Caco-2 (cell line): Measurements from ENCODE around the gene CEBPA. TPM values are rescaled to one million over a fixed set of nuclear protein-coding genes. Genes with fewer than 3 reads are reported as not detected.
A peak's percentile ranks its signal among the peaks of the same experiment; 100 is the strongest.

Experiments used
- BruUV-seq: library from RNA; stranded (reverse); fragments of 400-500 nt; replicated peaks from 2 replicates; lab custom pipeline; 2021; lab: Mats Ljungman, UMichigan
- CTCF ChIA-PET: fragments of 300-600 bp; sonication (Branson Sonifier 250); formaldehyde crosslinking; loops from one replicate; lab custom pipeline; 2022; ENCODE audit warnings: antibody characterized with exemption; lab: Charles Lee
- POLR2A ChIA-PET: fragments of 300-600 bp; sonication (Branson Sonifier 250); formaldehyde crosslinking; loops from one replicate; lab custom pipeline; 2022; ENCODE audit warnings: antibody characterized with exemption; lab: Charles Lee
- DNase-seq, 2 experiments: peaks; one replicate each; pipeline versions ENCODE4 v3.0.0 to v3.0.0-alpha.2; 2020 to 2022
- H3K27me3 ChIP-seq: replicated peaks from 2 replicates; pipeline ENCODE4 v1.6.0; 2011; ENCODE audit warnings: low read length; ENCODE audit not compliant: control insufficient read depth, insufficient read depth
- H3K36me3 ChIP-seq: 2 replicates; pipeline ENCODE4 v1.5.1; 2011; ENCODE audit warnings: low read length; ENCODE audit not compliant: control insufficient read depth, insufficient read depth
- H3K4me1 ChIP-seq: fragments of 250-450 bp; sonication (Bioruptor Pico); 2 replicates; pipeline ENCODE4 v1.5.1; 2020; ENCODE audit warnings: mild to moderate bottlenecking
- H3K4me3 ChIP-seq: 2 replicates; pipeline ENCODE4 v1.5.1; 2011; ENCODE audit warnings: low read depth, mild to moderate bottlenecking, control low read depth, low read length
- H3K9me3 ChIP-seq: fragments of 250-450 bp; sonication (Bioruptor Pico); 2 replicates; pipeline ENCODE4 v1.5.1; 2020; ENCODE audit warnings: mild to moderate bottlenecking, moderate library complexity
- H3K27ac Mint-ChIP-seq: one replicate; pipeline ENCODE4 v1.8.0; 2022; ENCODE audit warnings: mixed read lengths; ENCODE audit not compliant: unreplicated experiment
- H3K27me3 Mint-ChIP-seq: one replicate; pipeline ENCODE4 v1.8.0; 2022; ENCODE audit warnings: mixed read lengths; ENCODE audit not compliant: insufficient read depth, unreplicated experiment
- H3K36me3 Mint-ChIP-seq: one replicate; pipeline ENCODE4 v1.8.0; 2022; ENCODE audit warnings: mild to moderate bottlenecking, mixed read lengths; ENCODE audit not compliant: insufficient read depth, unreplicated experiment
- H3K4me1 Mint-ChIP-seq: one replicate; pipeline ENCODE4 v1.8.0; 2022; ENCODE audit warnings: low read depth, mixed read lengths; ENCODE audit not compliant: unreplicated experiment
- H3K4me3 Mint-ChIP-seq: one replicate; pipeline ENCODE4 v1.8.0; 2022; ENCODE audit warnings: mild to moderate bottlenecking, moderate library complexity, mixed read lengths; ENCODE audit not compliant: unreplicated experiment
- H3K9me3 Mint-ChIP-seq: one replicate; pipeline ENCODE4 v1.8.0; 2022; ENCODE audit warnings: mixed read lengths; ENCODE audit not compliant: unreplicated experiment
- intact Hi-C: fragments of 100-400 bp; cut with micrococcal nuclease; formaldehyde crosslinking; loops from one replicate; pipeline ENCODE4 v1.10.0; 2022; ENCODE audit not compliant: unreplicated experiment
- total RNA-seq: library from RNA; stranded (reverse); gene quantifications from 2 replicates; pipeline ENCODE4 v1.2.3, GENCODE V29; 2022
- TF ChIP-seq, protein P1 (sequence below), 2 experiments: fragments of 200-600 bp in 1 of 2; IDR thresholded peaks; 1 replicate in 1 of 2; 2 replicates in 1 of 2; pipeline versions ENCODE4 v1.5.1 to v1.8.0; 2011 to 2022; ENCODE audit warnings: antibody characterized with exemption in 1 of 2, control low read depth in 1 of 2, inconsistent platforms in 1 of 2, low read depth in 1 of 2, low read length in 1 of 2, mild to moderate bottlenecking in 1 of 2, moderate library complexity in 1 of 2; ENCODE audit not compliant: insufficient read depth in 1 of 2, severe bottlenecking in 1 of 2, unreplicated experiment in 1 of 2

Gene CEBPA
- total RNA-seq, 1 experiment from 2014 or later: 110 TPM

DNA sequence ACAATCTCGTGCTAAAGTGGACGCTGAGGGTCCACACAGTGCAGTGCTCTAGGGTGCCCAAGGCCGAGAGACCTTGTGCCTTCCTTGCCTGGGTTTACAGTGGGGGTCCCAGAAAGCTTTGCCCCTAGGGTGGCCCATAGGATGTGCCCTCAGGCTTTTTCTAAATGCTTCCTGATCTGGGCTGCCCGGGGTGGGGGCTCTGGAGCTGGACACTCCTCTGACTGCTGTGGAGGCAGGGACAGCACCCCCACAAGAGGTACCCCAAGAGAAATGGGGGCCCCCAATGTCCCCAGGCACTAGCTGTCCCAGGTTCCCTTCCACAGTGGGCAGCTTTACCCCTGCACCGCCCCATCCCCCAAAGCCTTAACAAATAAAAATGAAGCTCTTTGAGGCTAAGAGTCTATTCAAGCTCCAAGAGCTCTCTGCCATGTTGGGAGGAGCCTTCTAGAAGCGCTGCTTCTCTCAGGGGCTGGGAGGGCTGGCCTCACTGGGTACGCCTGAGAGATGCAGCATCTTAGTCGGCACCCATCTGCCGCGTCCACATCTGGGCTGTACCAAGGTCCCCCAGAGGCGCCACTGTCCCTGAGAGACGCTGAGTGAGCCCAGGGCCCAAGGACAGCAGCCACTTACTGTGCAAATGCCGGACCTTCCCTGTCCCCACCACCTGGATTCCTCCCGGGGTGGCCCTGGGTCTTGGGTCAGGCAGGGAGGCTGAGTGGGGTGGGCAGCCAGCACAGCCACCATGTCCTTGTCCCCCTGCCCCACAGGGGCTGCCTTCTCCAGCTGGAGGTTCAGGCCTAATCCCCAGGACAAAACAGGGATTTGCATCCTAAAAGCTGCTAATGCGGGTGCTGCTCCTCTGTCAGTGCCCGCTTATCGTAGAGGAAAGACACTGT is 27.4 kb downstream of the CEBPA start:
- no peak overlapping the region for H3K4me3 Mint-ChIP-seq
- no peaks in the 10 kb centered on the region for H3K36me3 ChIP-seq
- ChIA-PET POLR2A (interaction anchor here (1.0 to 1.6 kb wide), 2 partner anchors 28 to 129 kb away, joined by 4 to 6 read pairs; partner anchors contain the start of gene CEBPA), CTCF (interaction anchor here (0.7 to 1.8 kb wide), 2 partner anchors 28 to 39 kb away, joined by 3 to 9 read pairs; partner anchors contain the start of gene CEBPA)
- 0 out of 2 replicates have a peak, but pooled peaks cover 5% of the 10 kb centered on the region for H3K9me3 ChIP-seq
- intact Hi-C loops: loop anchor here (5.0 kb wide), 1 partner anchor 33 kb away; no protein-coding TSS in a partner anchor
- no peaks in the 10 kb centered on the region for H3K27me3 Mint-ChIP-seq
- TF ChIP-seq, protein P1, sequence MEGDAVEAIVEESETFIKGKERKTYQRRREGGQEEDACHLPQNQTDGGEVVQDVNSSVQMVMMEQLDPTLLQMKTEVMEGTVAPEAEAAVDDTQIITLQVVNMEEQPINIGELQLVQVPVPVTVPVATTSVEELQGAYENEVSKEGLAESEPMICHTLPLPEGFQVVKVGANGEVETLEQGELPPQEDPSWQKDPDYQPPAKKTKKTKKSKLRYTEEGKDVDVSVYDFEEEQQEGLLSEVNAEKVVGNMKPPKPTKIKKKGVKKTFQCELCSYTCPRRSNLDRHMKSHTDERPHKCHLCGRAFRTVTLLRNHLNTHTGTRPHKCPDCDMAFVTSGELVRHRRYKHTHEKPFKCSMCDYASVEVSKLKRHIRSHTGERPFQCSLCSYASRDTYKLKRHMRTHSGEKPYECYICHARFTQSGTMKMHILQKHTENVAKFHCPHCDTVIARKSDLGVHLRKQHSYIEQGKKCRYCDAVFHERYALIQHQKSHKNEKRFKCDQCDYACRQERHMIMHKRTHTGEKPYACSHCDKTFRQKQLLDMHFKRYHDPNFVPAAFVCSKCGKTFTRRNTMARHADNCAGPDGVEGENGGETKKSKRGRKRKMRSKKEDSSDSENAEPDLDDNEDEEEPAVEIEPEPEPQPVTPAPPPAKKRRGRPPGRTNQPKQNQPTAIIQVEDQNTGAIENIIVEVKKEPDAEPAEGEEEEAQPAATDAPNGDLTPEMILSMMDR (IDR thresholded peaks at IDR 0.05; ENCODE audit: insufficient read depth in 1 of 2, low read depth in 1 of 2, low read length in 1 of 2, severe bottlenecking in 1 of 2, unreplicated experiment in 1 of 2): no peak
- H3K9me3 Mint-ChIP-seq: no peaks in the 10 kb centered on the region
- no peak overlapping the region for H3K4me3 ChIP-seq
- peak overlapping the region; percentile 60 for H3K27ac Mint-ChIP-seq
- H3K4me1 Mint-ChIP-seq: peaks cover 29% of the 10 kb centered on the region
- BruUV-seq: no TSS peak
- H3K4me1 ChIP-seq: peaks cover 69% of the 10 kb centered on the region
- H3K27me3 ChIP-seq: no peaks in the 10 kb centered on the region
- DNase-seq: no peak
- H3K36me3 Mint-ChIP-seq: peaks cover 6% of the 10 kb centered on the region

DNA sequence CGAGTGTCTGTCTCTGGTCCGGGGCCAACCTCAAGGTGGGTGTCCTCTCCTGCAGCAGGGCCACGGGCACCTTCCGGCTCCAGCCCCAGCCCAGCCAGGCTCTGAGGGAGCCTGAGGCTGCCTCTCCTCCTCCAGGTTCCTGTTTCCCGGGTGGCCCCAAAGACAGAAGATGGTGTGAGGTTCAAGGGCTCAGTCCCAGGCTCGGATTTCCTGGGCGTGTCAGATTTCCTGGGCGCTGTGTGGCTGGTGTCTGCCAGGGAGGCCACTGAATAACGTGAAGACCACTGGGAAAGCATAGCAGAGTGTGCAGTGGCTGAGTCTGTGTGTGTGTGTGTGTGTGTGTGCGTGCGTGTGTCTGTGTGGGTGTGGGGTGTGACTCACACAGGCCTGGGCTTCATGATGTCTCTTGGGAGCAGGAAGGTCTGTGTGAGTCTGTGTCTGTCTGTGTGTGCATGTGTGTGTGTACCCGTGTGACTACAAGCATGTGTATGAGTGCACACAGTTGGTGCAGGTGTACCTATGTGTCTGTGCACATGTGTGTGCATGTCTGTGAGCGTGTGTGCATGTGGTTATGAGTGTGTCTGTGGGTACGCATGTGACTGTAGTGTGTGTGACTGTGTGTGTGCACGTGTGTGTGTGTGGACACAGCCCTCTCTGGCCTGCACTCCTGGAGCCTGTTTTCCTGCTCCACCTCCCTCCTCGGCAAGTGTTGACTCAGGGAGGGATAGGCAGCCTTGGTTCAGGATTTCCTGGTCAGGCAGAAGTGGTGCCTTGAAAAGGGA is 28.3 kb downstream of the CEBPA start:
- intact Hi-C loops: no loop called here
- Histone ChIP-seq H3K36me3 (no peaks in the 10 kb centered on the region), H3K27me3 (no peaks in the 10 kb centered on the region), H3K4me1 (peaks cover 60% of the 10 kb centered on the region), H3K9me3 (0 out of 2 replicates have a peak, but pooled peaks cover 5% of the 10 kb centered on the region), H3K4me3 (no peak overlapping the region)
- no peaks in the 10 kb centered on the region for H3K9me3 Mint-ChIP-seq
- H3K4me1 Mint-ChIP-seq: peaks cover 28% of the 10 kb centered on the region
- no peaks in the 10 kb centered on the region for H3K27me3 Mint-ChIP-seq
- DNase-seq: peak; percentile 54 to 65
- peak overlapping the region; percentile 60 for H3K27ac Mint-ChIP-seq
- no TSS peak for BruUV-seq
- POLR2A ChIA-PET: interaction anchor here (1.6 kb wide), 1 partner anchor 28 kb away, joined by 6 read pairs; the partner anchor contains the start of gene CEBPA
- H3K36me3 Mint-ChIP-seq: peaks cover 6% of the 10 kb centered on the region
- TF ChIP-seq, protein P1 (IDR thresholded peaks at IDR 0.05; ENCODE audit: insufficient read depth in 1 of 2, low read depth in 1 of 2, low read length in 1 of 2, severe bottlenecking in 1 of 2, unreplicated experiment in 1 of 2): no peak
- H3K4me3 Mint-ChIP-seq: no peak overlapping the region
- CTCF ChIA-PET: interaction anchor here (1.8 kb wide), 1 partner anchor 28 kb away, joined by 9 read pairs; the partner anchor contains the start of gene CEBPA
